ENCODE results near the gene ELOF1. TPM values are rescaled to one million over a fixed set of nuclear protein-coding genes. Genes with fewer than 3 reads are reported as not detected.

ELOF1 gene
- 10 to 100 TPM; 19.9 to 29.2 (median 27.4) TPM for total RNA-seq

DNA sequence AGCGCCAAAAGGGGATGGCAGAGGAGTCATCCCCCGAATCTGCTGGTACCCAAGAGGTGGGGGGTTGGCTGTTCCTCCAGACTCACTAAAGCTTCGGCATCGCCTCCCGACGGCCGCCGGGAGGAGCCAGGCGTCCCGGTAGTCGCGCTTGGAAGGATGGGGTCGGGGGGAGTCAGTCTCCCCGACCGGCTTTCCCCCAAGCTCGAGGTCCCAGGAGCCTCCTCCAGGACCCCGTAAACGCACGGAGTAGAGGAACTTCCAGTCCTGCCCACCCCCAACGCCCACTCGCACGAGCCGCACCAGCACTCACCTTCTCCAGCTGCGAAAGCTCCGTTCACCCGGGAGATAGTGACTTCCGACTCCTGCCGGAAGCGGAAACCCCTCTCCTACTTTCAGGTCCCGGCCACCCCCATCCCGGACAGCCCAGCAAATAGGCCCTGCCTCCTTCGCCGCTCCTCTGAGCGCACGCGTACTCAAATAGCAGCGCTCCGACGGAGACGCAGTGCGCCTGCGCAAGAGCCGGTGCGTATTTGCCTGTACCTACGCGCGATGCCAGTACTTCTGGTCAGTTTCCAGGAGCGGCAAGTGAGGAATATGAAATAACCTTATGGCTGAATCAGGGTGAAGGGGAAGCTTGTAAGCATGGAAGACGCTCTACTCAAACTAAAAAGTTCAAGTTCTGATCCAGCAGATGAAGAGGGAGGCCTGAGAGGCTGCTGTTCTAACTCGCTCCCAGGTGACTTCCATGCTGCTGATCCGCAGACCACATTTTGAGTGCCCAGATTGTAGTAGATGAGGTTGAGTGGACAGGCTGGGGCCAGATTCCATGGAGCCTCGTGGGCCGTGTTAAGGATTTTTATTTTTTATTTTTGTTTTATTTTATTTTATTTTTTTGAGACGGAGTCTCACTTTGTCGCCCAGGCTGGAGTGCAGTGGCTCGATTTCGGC, at the start of gene ELOF1:
TSS of gene ELOF1 (minus strand) at position 350 of the 948 bp plus-strand sequence. CDS start 4,883 bp downstream, outside the sequence.
- TF ChIP-seq, protein P1, sequence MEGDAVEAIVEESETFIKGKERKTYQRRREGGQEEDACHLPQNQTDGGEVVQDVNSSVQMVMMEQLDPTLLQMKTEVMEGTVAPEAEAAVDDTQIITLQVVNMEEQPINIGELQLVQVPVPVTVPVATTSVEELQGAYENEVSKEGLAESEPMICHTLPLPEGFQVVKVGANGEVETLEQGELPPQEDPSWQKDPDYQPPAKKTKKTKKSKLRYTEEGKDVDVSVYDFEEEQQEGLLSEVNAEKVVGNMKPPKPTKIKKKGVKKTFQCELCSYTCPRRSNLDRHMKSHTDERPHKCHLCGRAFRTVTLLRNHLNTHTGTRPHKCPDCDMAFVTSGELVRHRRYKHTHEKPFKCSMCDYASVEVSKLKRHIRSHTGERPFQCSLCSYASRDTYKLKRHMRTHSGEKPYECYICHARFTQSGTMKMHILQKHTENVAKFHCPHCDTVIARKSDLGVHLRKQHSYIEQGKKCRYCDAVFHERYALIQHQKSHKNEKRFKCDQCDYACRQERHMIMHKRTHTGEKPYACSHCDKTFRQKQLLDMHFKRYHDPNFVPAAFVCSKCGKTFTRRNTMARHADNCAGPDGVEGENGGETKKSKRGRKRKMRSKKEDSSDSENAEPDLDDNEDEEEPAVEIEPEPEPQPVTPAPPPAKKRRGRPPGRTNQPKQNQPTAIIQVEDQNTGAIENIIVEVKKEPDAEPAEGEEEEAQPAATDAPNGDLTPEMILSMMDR (IDR thresholded peaks at IDR 0.05; ENCODE audit: low read depth), result no peak

DNA sequence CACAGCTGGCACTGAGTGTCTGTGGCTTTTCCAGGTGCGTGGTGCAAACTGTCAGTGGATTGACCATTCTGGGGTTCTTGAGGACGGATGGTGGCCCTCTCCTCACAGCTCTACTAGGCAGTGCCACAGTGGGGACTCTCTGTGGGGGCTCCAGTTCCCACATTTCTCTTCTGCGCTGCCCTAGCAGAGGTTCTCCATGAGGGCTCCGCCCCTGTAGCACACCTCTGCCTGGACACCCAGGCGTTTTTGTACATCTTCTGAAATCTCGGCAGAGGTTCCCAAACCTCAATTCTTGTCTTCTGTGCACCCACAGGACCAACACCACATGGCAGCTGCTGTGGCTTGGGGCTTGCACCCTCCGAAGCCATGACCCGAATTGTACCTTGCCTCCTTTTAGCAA, 47.5 kb upstream of the ELOF1 start:
- TF ChIP-seq, protein P1 (IDR thresholded peaks at IDR 0.05; ENCODE audit: low read depth), result no peak

DNA sequence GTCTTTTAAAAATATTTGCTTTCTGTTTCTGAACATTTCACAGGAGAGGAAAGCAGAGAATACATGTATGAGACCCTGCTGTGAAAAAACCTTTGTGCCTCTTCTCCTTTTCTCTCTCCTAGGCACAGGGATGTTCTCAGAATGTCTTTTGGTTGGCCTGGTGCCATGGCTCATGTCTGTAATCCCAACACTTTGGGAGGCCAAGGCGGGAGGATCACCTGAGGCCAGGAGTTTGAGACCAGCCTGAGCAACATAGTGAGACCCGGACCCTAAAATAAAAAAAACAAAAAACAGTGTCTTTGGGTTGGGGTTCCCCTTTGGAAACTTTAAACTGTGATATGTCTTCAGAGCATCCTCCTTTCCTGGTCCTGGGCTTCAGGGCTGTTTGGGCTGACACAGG, 39.7 kb upstream of the ELOF1 start:
- TF ChIP-seq, protein P1 (IDR thresholded peaks at IDR 0.05; ENCODE audit: low read depth), result no peak

DNA sequence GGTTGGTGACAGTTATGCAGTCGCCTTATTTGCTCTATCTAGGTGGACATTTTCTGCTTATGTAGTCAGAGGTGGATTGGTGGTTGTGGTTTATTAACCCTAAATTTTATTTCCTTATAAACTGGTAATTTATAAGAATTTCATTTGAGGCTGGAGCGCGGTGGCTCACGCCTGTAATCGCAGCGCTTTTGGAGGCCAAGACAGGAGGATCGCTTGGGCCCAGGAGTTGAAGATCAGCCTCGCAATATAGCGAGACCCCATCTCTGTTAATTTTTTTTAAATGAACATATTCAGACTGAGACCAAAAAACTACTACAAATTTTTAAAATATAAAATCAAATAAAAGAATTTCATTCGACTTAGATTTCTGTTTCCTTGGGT, 39.1 kb upstream of the ELOF1 start:
- TF ChIP-seq, protein P1 (IDR thresholded peaks at IDR 0.05; ENCODE audit: low read depth), result no peak

DNA sequence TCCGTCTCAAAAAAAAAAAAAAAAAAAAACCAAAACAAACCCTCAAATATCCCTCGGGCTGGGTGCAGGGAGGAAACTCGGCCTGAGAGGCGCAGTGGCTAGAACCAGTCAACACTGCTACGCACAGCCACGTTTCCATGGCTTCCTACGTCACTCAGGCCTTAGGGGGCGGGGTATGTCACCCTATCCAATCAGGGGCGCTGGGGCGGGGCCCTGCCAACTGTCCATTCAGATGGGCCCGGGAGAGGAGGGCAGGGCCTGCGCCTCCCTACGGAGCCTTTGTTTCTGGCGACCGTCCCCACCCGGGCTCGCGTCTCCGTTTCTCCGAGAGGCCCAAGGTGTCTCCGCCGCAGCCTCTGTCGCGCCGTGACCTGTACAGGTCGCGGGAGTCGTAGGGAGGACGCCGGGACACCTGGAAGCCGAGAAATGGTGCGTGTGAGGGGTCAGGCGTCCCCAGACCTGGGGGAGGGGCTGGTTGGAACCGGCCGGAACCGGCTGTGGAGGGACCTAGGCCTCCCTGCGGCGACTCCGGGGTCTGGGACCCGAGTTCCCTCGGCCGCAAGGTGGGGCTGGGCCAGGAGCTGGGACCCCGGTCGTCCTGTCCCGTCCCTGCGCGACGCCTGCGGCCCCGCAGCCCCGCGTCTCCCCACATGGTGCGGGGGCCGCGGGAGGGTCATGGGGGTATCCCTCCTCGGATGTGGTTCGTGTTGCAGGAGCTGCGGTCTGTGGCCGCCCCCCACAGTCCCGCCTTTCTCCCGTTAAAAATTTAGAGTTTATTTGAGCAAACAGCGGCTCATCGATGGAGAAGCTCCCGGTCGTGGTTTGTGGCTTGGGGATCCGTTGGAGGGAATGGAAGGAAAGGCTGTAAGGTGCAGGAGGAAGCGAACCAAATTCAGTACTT, 38.4 kb upstream of the ELOF1 start, which contains the start of gene ZNF627:
TSS of gene ZNF627 (plus strand) at position 282 of the 901 bp plus-strand sequence. CDS start at position 427, 145 bp downstream.
- TF ChIP-seq, protein P1 (IDR thresholded peaks at IDR 0.05; ENCODE audit: low read depth), result no peak

DNA sequence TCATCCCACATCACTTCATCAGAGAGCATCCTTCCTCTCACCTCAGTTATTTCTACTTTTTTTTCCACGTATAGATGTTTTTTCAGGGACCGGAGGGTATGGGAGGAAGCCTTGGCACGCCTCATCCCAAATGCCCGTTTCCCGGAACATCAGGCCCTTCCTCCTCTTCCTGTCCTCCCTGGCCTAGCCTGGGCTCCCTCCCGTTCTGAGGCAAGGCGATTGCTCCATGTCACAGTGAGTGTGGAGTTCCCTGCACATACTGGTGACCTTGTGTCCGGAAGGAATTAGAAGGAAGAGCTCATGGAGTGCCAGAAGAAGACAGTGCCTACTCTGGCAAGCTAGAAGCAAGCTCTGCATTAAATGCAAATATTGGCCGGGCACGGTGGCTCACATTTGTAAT, 37.1 kb upstream of the ELOF1 start:
- TF ChIP-seq, protein P1 (IDR thresholded peaks at IDR 0.05; ENCODE audit: low read depth), result no peak
